SK-N-SH treated with all-trans-retinoic acid at 6 μM for 48 hours (cell line): ENCODE data around the gene IFNGR1.

Source experiments
- ATAC-seq: fragments of 200-7000 bp; cut with Tn5 transposase; 3 replicates; pipeline ENCODE4 v1.9.1; 2020; ENCODE audit warnings: mild to moderate bottlenecking, moderate library complexity
- ARNTL ChIP-seq: fragments of 450-650 bp; formaldehyde crosslinking; IDR thresholded peaks from 2 replicates; pipeline ENCODE4 v1.5.0; 2020; ENCODE audit warnings: low read depth, mild to moderate bottlenecking, moderate library complexity, borderline replicate concordance
- BACH2 ChIP-seq: fragments of 250-450 bp; sonication (Bioruptor Pico); IDR thresholded peaks from 2 replicates; pipeline ENCODE4 v1.9.0; 2021; ENCODE audit warnings: mild to moderate bottlenecking, borderline replicate concordance
- CSDC2 ChIP-seq: fragments of 250-450 bp; sonication (Bioruptor Pico); IDR thresholded peaks from 2 replicates; pipeline ENCODE4 v1.5.0; 2020; ENCODE audit warnings: mild to moderate bottlenecking, moderate library complexity
- CSRNP3 ChIP-seq: fragments of 250-450 bp; sonication (Bioruptor Pico); IDR thresholded peaks from 2 replicates; pipeline ENCODE4 v1.5.1; 2021; ENCODE audit warnings: mild to moderate bottlenecking, moderate library complexity
- ESRRG ChIP-seq: fragments of 250-450 bp; sonication (Bioruptor Pico); IDR thresholded peaks from 2 replicates; pipeline ENCODE4 v1.6.1; 2021; ENCODE audit warnings: mild to moderate bottlenecking
- ISL1 ChIP-seq: fragments of 250-450 bp; sonication (Bioruptor Pico); IDR thresholded peaks from 2 replicates; pipeline ENCODE4 v2.1.2; 2022; ENCODE audit warnings: mild to moderate bottlenecking, moderate library complexity
- OSR1 ChIP-seq: fragments of 250-450 bp; sonication (Bioruptor Pico); IDR thresholded peaks from 2 replicates; pipeline ENCODE4 v1.8.0; 2022; ENCODE audit warnings: moderate library complexity, mild to moderate bottlenecking, inconsistent platforms
- POU6F1 ChIP-seq: fragments of 250-450 bp; sonication (Bioruptor Pico); IDR thresholded peaks from 2 replicates; pipeline ENCODE4 v1.8.0; 2021; ENCODE audit warnings: low read depth, mild to moderate bottlenecking, moderate library complexity, borderline replicate concordance
- PPARA ChIP-seq: fragments of 250-450 bp; sonication (Bioruptor Pico); IDR thresholded peaks from 2 replicates; pipeline ENCODE4 v1.5.0; 2020; ENCODE audit warnings: mild to moderate bottlenecking, borderline replicate concordance
- SNAI2 ChIP-seq: fragments of 250-450 bp; sonication (Bioruptor Pico); IDR thresholded peaks from 2 replicates; pipeline ENCODE4 v1.5.0; 2020; ENCODE audit warnings: mild to moderate bottlenecking, moderate library complexity
- TCF4 ChIP-seq: fragments of 250-450 bp; sonication (Bioruptor Pico); IDR thresholded peaks from 2 replicates; pipeline ENCODE4 v1.8.0; 2021; ENCODE audit warnings: mild to moderate bottlenecking, moderate library complexity, borderline replicate concordance
- TOX ChIP-seq: fragments of 250-450 bp; sonication (Bioruptor Pico); IDR thresholded peaks from 2 replicates; pipeline ENCODE4 v1.8.0; 2021; ENCODE audit warnings: mild to moderate bottlenecking, moderate library complexity, borderline replicate concordance
- TSHZ2 ChIP-seq: fragments of 250-450 bp; sonication (Bioruptor Pico); IDR thresholded peaks from 2 replicates; pipeline ENCODE4 v1.5.0; 2020; ENCODE audit warnings: mild to moderate bottlenecking, moderate library complexity
- ZC3H10 ChIP-seq: fragments of 250-450 bp; sonication (Bioruptor Pico); IDR thresholded peaks from 2 replicates; pipeline ENCODE4 v1.5.1; 2021; ENCODE audit warnings: mild to moderate bottlenecking, moderate library complexity
- ZFP3 ChIP-seq: fragments of 250-450 bp; sonication (Bioruptor Pico); IDR thresholded peaks from 2 replicates; pipeline ENCODE4 v1.5.0; 2020; ENCODE audit warnings: mild to moderate bottlenecking, moderate library complexity
- ZFP30 ChIP-seq: fragments of 450-650 bp; formaldehyde crosslinking; IDR thresholded peaks from 2 replicates; pipeline ENCODE4 v1.5.0; 2022; ENCODE audit warnings: mild to moderate bottlenecking, moderate library complexity
- ZNF70 ChIP-seq: fragments of 450-650 bp; formaldehyde crosslinking; IDR thresholded peaks from 2 replicates; pipeline ENCODE4 v1.5.0; 2020; ENCODE audit warnings: mild to moderate bottlenecking, moderate library complexity
- ZNF8 ChIP-seq: fragments of 450-650 bp; formaldehyde crosslinking; IDR thresholded peaks from 2 replicates; pipeline ENCODE4 v1.5.0; 2020; ENCODE audit warnings: mild to moderate bottlenecking, moderate library complexity
- TF ChIP-seq, protein P1 (sequence below): fragments of 250-450 bp; sonication (Bioruptor Pico); IDR thresholded peaks from 2 replicates; pipeline ENCODE4 v1.8.0; 2020; ENCODE audit warnings: mild to moderate bottlenecking, moderate library complexity, borderline replicate concordance
- TF ChIP-seq, protein P2 (sequence below): fragments of 250-450 bp; sonication (Bioruptor Pico); IDR thresholded peaks from 2 replicates; pipeline ENCODE4 v1.5.1; 2020; ENCODE audit warnings: low read depth, mild to moderate bottlenecking, moderate library complexity

The IFNGR1 gene

GRCh38 chr6:137231895-137232294 lies 12.7 kb upstream of the IFNGR1 start:
- no peak for ATAC-seq
- TF ChIP-seq, protein P1, sequence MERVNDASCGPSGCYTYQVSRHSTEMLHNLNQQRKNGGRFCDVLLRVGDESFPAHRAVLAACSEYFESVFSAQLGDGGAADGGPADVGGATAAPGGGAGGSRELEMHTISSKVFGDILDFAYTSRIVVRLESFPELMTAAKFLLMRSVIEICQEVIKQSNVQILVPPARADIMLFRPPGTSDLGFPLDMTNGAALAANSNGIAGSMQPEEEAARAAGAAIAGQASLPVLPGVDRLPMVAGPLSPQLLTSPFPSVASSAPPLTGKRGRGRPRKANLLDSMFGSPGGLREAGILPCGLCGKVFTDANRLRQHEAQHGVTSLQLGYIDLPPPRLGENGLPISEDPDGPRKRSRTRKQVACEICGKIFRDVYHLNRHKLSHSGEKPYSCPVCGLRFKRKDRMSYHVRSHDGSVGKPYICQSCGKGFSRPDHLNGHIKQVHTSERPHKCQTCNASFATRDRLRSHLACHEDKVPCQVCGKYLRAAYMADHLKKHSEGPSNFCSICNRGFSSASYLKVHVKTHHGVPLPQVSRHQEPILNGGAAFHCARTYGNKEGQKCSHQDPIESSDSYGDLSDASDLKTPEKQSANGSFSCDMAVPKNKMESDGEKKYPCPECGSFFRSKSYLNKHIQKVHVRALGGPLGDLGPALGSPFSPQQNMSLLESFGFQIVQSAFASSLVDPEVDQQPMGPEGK (CRISPR knock-in tag): no peak
- TF ChIP-seq ARNTL (CRISPR knock-in tag) (no peak), CSDC2 (CRISPR knock-in tag) (no peak), TSHZ2 (no peak), ZFP3 (CRISPR knock-in tag) (no peak), ZFP30 (CRISPR knock-in tag) (no peak), CSRNP3 (CRISPR knock-in tag) (no peak), TOX (no peak), BACH2 (CRISPR knock-in tag) (no peak), TCF4 (CRISPR knock-in tag) (no peak), PPARA (CRISPR knock-in tag) (no peak), ZNF8 (CRISPR knock-in tag) (no peak), ESRRG (CRISPR knock-in tag) (no peak), OSR1 (CRISPR knock-in tag) (no peak), ZC3H10 (CRISPR knock-in tag) (no peak), SNAI2 (no peak)
- TF ChIP-seq, protein P2, sequence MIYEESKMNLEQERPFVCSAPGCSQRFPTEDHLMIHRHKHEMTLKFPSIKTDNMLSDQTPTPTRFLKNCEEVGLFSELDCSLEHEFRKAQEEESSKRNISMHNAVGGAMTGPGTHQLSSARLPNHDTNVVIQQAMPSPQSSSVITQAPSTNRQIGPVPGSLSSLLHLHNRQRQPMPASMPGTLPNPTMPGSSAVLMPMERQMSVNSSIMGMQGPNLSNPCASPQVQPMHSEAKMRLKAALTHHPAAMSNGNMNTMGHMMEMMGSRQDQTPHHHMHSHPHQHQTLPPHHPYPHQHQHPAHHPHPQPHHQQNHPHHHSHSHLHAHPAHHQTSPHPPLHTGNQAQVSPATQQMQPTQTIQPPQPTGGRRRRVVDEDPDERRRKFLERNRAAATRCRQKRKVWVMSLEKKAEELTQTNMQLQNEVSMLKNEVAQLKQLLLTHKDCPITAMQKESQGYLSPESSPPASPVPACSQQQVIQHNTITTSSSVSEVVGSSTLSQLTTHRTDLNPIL: no peak

DNA sequence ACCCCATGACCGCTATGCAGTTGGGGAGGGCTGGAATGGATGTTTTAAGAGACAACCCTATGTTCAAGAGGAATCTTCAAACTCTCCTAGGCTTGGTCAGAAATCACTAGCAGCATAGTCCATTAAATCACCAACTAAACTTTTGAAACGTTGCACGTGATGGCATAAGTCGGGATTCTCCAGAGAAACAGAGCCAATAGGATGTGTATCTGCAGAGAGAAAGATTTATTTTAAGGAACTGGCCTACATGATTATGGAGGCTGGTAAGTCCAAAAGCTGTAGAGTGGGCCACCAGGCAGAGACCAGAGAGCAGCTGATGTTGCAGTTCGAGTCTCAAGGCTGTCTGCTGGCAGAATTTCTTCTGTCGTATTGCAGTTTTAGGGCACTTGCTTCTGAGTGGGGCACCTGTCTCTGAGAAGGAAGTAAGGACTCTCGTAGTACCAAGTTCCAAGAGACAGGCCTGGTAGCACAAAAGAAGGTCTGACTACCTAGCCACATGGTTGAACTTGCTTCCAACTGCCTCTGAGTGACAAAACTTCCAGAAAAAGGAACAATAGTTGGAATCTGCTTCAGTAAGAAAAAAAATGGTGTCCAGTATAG lies 11.9 kb upstream of the IFNGR1 start:
- TF ChIP-seq ZC3H10 (CRISPR knock-in tag) (no peak), ESRRG (CRISPR knock-in tag) (no peak), TSHZ2 (no peak), TOX (no peak), POU6F1 (CRISPR knock-in tag) (no peak), TCF4 (CRISPR knock-in tag) (no peak), CSDC2 (CRISPR knock-in tag) (no peak), ISL1 (CRISPR knock-in tag) (no peak), ZFP30 (CRISPR knock-in tag) (no peak), ZNF70 (no peak)
- TF ChIP-seq, protein P1 (CRISPR knock-in tag): no peak
- ATAC-seq: no peak
